ENCODE measurements around the gene PTPRF.
A peak's percentile ranks its signal among the peaks of the same experiment; 100 is the strongest.
"Not testable (repeated sequence)": the region's sequence is repeated elsewhere in the genome, so short reads cannot be mapped to it uniquely, and the experiment has no call there.

PTPRF gene

GRCh38 chr1:43644558-43644957, 113.9 kb downstream of the PTPRF start:
- POLR2A ChIA-PET = interaction anchor here (1.3 kb wide), 1 partner anchor 9 kb away, joined by 5 read pairs; no protein-coding TSS in a partner anchor
- CTCF ChIA-PET = interaction anchor here (0.6 kb wide), 1 partner anchor 301 kb away, joined by 3 read pairs; no protein-coding TSS in a partner anchor
- DNase-seq (ENCODE audit: extremely low spot score) = no peak
- TF ChIP-seq FOXA1 (IDR thresholded peaks at IDR 0.05) (no peak), FOXK2 (IDR thresholded peaks at IDR 0.05) (no peak), TARDBP (IDR thresholded peaks at IDR 0.05) (no peak), FOXM1 (IDR thresholded peaks at IDR 0.05; ENCODE audit: borderline replicate concordance) (no peak), L3MBTL2 (conservative IDR thresholded peaks at IDR 0.05) (no peak), ELF4 (IDR thresholded peaks at IDR 0.05) (no peak)

GRCh38 chr1:43645461-43645860, 114.8 kb downstream of the PTPRF start:
- ChIA-PET CTCF (no interaction called here), POLR2A (interaction anchor here (1.3 kb wide), 1 partner anchor 10 kb away, joined by 5 read pairs; no protein-coding TSS in a partner anchor)
- DNase-seq (ENCODE audit: extremely low spot score) = no peak
- no peak for TF ChIP-seq PKNOX1 (IDR thresholded peaks at IDR 0.05)
- TF ChIP-seq ARNT (IDR thresholded peaks at IDR 0.05) = no peak
- TF ChIP-seq SP1 (IDR thresholded peaks at IDR 0.05) = no peak
- TF ChIP-seq LEF1 (IDR thresholded peaks at IDR 0.05; ENCODE audit: borderline replicate concordance) = no peak
- no peak for TF ChIP-seq SUZ12 (IDR thresholded peaks at IDR 0.05)
- TF ChIP-seq FOXM1 (IDR thresholded peaks at IDR 0.05; ENCODE audit: borderline replicate concordance) = no peak
- no peak for TF ChIP-seq TARDBP (IDR thresholded peaks at IDR 0.05)
- TF ChIP-seq L3MBTL2 (conservative IDR thresholded peaks at IDR 0.05) = no peak
- no peak for TF ChIP-seq FOXK2 (IDR thresholded peaks at IDR 0.05)
- TF ChIP-seq ZNF384 (IDR thresholded peaks at IDR 0.05) = no peak
- TF ChIP-seq FOXA1 (IDR thresholded peaks at IDR 0.05) = no peak
- no peak for TF ChIP-seq HDGF (IDR thresholded peaks at IDR 0.05; ENCODE audit: borderline replicate concordance)

- CTCF ChIA-PET; DNase-seq (ENCODE audit: extremely low spot score); POLR2A ChIA-PET: not testable (repeated sequence)
Measured at GRCh38 chr1:43647331-43647730, 116.6 kb downstream of the PTPRF start.

GRCh38 chr1:43648221-43648847, 117.7 kb downstream of the PTPRF start:
- DNase-seq (ENCODE audit: extremely low spot score) = no peak
- ChIA-PET POLR2A (interaction anchor here (0.6 to 1.5 kb wide), 3 partner anchors 9 to 440 kb away, joined by 3 to 4 read pairs (median 4); no protein-coding TSS in a partner anchor), CTCF (interaction anchor here (0.8 kb wide), 1 partner anchor 100 kb away, joined by 3 read pairs; no protein-coding TSS in a partner anchor)
- TF ChIP-seq TARDBP (IDR thresholded peaks at IDR 0.05) (no peak), PKNOX1 (IDR thresholded peaks at IDR 0.05) (no peak), NFRKB (IDR thresholded peaks at IDR 0.05) (no peak), ARNT (IDR thresholded peaks at IDR 0.05) (no peak), ELF4 (IDR thresholded peaks at IDR 0.05) (no peak), BHLHE40 (IDR thresholded peaks at IDR 0.05; ENCODE audit: borderline replicate concordance) (no peak), FOXA1 (IDR thresholded peaks at IDR 0.05) (no peak), L3MBTL2 (conservative IDR thresholded peaks at IDR 0.05) (no peak), FOXM1 (IDR thresholded peaks at IDR 0.05; ENCODE audit: borderline replicate concordance) (no peak), SUZ12 (IDR thresholded peaks at IDR 0.05) (no peak), ZNF384 (IDR thresholded peaks at IDR 0.05) (no peak), LEF1 (IDR thresholded peaks at IDR 0.05; ENCODE audit: borderline replicate concordance) (no peak), SP1 (IDR thresholded peaks at IDR 0.05) (no peak), CTBP1 (IDR thresholded peaks at IDR 0.05; ENCODE audit: borderline replicate concordance) (no peak), FOXK2 (IDR thresholded peaks at IDR 0.05) (no peak), HDGF (IDR thresholded peaks at IDR 0.05; ENCODE audit: borderline replicate concordance) (no peak)

GRCh38 chr1:43648876-43649477, 118.3 kb downstream of the PTPRF start:
- CTCF ChIA-PET = interaction anchor here (0.8 kb wide), 1 partner anchor 100 kb away, joined by 3 read pairs; no protein-coding TSS in a partner anchor
- TF ChIP-seq CTBP1 (IDR thresholded peaks at IDR 0.05; ENCODE audit: borderline replicate concordance) (no peak), TARDBP (IDR thresholded peaks at IDR 0.05) (no peak), FOXK2 (IDR thresholded peaks at IDR 0.05) (no peak), BHLHE40 (IDR thresholded peaks at IDR 0.05; ENCODE audit: borderline replicate concordance) (no peak)
- POLR2A ChIA-PET = interaction anchor here (0.5 to 3.4 kb wide), 24 partner anchors 10 to 1884 kb away, joined by 3 to 29 read pairs (median 5); partner anchors contain the start of gene PTPRF
- no peak for DNase-seq (ENCODE audit: extremely low spot score)

- ChIA-PET CTCF (interaction anchor here (0.9 kb wide), 1 partner anchor 15 kb away, joined by 3 read pairs; no protein-coding TSS in a partner anchor), POLR2A (interaction anchor here (0.6 to 3.4 kb wide), 62 partner anchors 9 to 884 kb away, joined by 3 to 29 read pairs (median 4); partner anchors contain the start of genes ATP6V0B, C1orf50, CDC20 and HYI)
- TF ChIP-seq ELF4 (IDR thresholded peaks at IDR 0.05) (peak; percentile 94), FOXK2 (IDR thresholded peaks at IDR 0.05) (no peak), PKNOX1 (IDR thresholded peaks at IDR 0.05) (peak; percentile 98)
- DNase-seq (ENCODE audit: extremely low spot score) = peak; percentile 97
Measured at GRCh38 chr1:43650310-43651085, 119.8 kb downstream of the PTPRF start.

Data from HEK293T (cell line).